ENCODE measurements around the gene TMC1.

TMC1 gene

GRCh38 chr9:72590824-72591223 is 69.4 kb downstream of the TMC1 start:
- H3K4me3 ChIP-seq (ENCODE audit: low read depth, low read length) = no peak overlapping the region
- in situ Hi-C loops (cut with HindIII; ENCODE audit: low sequenced_read_pairs) = loop anchor here (25.0 kb wide), 1 partner anchor 229 kb away; the partner anchor contains the start of gene ZFAND5
- no peak for TF ChIP-seq CTCF (IDR thresholded peaks at IDR 0.05; ENCODE audit: low read depth, low read length)
- no peak for DNase-seq (ENCODE audit: low read depth, low spot score)

GRCh38 chr9:72592502-72593403 is 71.3 kb downstream of the TMC1 start:
- no peak overlapping the region for H3K4me3 ChIP-seq (ENCODE audit: low read depth, low read length)
- TF ChIP-seq CTCF (IDR thresholded peaks at IDR 0.05; ENCODE audit: low read depth, low read length) = peak; percentile 66
- in situ Hi-C loops (cut with HindIII; ENCODE audit: low sequenced_read_pairs) = loop anchor here (25.0 kb wide), 1 partner anchor 230 kb away; the partner anchor contains the start of gene ZFAND5
- peak; percentile 73 for DNase-seq (ENCODE audit: low read depth, low spot score)

- no peak for DNase-seq (ENCODE audit: low read depth, low spot score)
- in situ Hi-C loops (cut with HindIII; ENCODE audit: low sequenced_read_pairs) = loop anchor here (25.0 kb wide), 1 partner anchor 234 kb away; the partner anchor contains the start of gene ZFAND5
- no peak overlapping the region for H3K4me3 ChIP-seq (ENCODE audit: low read depth, low read length)
- no peak for TF ChIP-seq CTCF (IDR thresholded peaks at IDR 0.05; ENCODE audit: low read depth, low read length)
Measured at GRCh38 chr9:72596451-72597180, 75.2 kb downstream of the TMC1 start.

- no peak overlapping the region for H3K4me3 ChIP-seq (ENCODE audit: low read depth, low read length)
- in situ Hi-C loops (cut with HindIII; ENCODE audit: low sequenced_read_pairs) = loop anchor here (25.0 kb wide), 1 partner anchor 235 kb away; the partner anchor contains the start of gene ZFAND5
- TF ChIP-seq CTCF (IDR thresholded peaks at IDR 0.05; ENCODE audit: low read depth, low read length) = peak; percentile 10
- no peak for DNase-seq (ENCODE audit: low read depth, low spot score)
Measured at GRCh38 chr9:72597181-72597517, 75.7 kb downstream of the TMC1 start.

- TF ChIP-seq CTCF (IDR thresholded peaks at IDR 0.05; ENCODE audit: low read depth, low read length) = no peak
- DNase-seq (ENCODE audit: low read depth, low spot score) = no peak
- in situ Hi-C loops (cut with HindIII; ENCODE audit: low sequenced_read_pairs) = loop anchor here (25.0 kb wide), 1 partner anchor 235 kb away; the partner anchor contains the start of gene ZFAND5
- H3K4me3 ChIP-seq (ENCODE audit: low read depth, low read length) = no peak overlapping the region
Measured at GRCh38 chr9:72597601-72598000, 76.2 kb downstream of the TMC1 start.

- TF ChIP-seq CTCF (IDR thresholded peaks at IDR 0.05; ENCODE audit: low read depth, low read length) = no peak
- H3K4me3 ChIP-seq (ENCODE audit: low read depth, low read length) = no peak overlapping the region
- DNase-seq (ENCODE audit: low read depth, low spot score) = no peak
- in situ Hi-C loops (cut with HindIII; ENCODE audit: low sequenced_read_pairs) = loop anchor here (25.0 kb wide), 1 partner anchor 236 kb away; the partner anchor contains the start of gene ZFAND5
Measured at GRCh38 chr9:72598639-72599038, 77.2 kb downstream of the TMC1 start.

Measured in astrocyte of the spinal cord (primary cell).